HG03469 (cell line): ENCODE results near the gene SMPD1.

Experiments
- ATAC-seq: cut with Tn5 transposase; IDR thresholded peaks from one replicate; pipeline ENCODE4 v1.9.1; 2021; ENCODE audit warnings: mild to moderate bottlenecking, moderate library complexity, moderate number of reproducible peaks; ENCODE audit not compliant: unreplicated experiment

Gene SMPD1

DNA sequence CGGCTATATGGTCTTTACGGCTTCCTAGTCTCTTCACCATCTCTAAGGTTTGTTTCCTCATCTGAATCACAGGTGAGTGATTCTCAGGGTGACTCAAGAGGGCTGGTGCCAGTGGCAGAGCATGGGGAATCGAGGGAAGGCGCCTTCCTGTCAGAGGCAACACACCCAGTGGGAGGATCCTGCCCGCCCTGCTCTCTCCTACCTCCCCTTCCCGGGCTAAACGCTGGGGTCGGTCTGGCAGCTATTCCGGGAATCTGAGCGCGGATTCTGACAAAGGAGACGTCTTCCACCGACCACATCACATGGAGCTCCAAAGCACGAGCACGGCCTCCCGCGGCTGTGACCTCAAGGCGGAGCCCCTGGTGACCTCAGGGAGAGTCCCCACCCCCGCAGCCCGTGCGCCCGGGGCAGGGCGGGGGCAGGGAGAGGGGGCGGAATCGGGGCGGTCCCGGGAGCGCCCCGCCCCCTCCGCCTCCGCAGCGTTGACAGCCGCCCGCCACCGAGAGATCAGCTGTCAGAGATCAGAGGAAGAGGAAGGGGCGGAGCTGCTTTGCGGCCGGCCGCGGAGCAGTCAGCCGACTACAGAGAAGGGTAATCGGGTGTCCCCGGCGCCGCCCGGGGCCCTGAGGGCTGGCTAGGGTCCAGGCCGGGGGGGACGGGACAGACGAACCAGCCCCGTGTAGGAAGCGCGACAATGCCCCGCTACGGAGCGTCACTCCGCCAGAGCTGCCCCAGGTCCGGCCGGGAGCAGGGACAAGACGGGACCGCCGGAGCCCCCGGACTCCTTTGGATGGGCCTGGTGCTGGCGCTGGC lies at the start of gene SMPD1:
TSS of gene SMPD1 (plus strand) at position 570 of the 813 bp plus-strand sequence. CDS start at position 695, 125 bp downstream.
- ATAC-seq, result peak; percentile 92

DNA sequence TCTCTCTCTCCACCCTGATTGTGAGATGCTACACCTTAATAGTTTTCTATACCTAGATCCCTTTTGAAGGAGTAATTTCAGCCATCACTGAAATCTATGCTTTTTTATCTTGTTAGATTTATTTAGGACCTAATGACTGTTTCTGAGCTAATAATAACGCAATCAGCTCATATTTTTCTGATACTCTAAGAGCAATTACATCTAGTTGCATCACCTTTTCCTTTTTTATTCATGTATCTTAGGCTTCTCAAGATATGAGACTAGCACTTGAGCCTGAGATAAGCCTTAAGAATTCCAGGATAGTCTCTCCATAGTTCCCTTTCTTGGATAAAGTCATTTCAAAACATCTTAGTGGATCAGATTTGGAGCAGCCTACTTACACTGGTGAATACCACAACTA lies 44.9 kb upstream of the SMPD1 start:
- no peak for ATAC-seq

DNA sequence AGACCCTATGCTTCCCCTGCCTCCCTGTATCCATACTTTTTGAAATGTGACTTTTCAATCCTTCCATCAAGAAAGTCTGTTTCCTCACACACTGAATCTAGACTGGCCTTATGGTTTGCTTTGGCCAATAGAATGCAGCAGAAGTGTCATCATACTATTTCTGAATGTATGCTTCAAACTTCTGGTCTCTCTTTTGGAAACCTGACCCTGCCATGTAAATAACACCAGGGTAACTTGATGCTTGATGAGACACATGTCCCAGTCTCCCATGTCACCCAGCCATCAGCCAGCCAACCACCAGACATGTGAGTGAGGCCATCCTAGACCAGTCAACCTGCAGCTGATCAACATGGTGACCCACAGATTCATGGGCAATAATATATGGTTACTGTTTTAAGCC lies 40.2 kb upstream of the SMPD1 start:
- no peak for ATAC-seq

DNA sequence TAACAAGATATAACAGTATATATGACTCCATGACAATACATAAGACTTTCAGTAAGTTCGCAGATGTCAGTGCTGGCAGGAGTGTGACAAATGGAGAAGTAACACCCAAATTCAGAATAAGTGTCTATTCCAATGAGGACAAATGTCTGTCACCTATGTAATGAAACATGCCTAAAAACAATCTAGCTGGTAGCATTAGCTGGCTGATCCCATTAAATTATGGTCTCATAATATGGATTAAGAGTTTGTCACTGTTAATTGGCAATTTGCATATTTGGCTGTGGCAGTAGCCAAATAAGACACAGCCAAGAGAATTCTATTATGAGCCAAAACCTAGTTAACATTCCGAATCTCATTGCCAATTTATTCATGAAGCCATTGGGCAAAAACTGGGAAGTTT lies 39.8 kb upstream of the SMPD1 start:
- no peak for ATAC-seq

DNA sequence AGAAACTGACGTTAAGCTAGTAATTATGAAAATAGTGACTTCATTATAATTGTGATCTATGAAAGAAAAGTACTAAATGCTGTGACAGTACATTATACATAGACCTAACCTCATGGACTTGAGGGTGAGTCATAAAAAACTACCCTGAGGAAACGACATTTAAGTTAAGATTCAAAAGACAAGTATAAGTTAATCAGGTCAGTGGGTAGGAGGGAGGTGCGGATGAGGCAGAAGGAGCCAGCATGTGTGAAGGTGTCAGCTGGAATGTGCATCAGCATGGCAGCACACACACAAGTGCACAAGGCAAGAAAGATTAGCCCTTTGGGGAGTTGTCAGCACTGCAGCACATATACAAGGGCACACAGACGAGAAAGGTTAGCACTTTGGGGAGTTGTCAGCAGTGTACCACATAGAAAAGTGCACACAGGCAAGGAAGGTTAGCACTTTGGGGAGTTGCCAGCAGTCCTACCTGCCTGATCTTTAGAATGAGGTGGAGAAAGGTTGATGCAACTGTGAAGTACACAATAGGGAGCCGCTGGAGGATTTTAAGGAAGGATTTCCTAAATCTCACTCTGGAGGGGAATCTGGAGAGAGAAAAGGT lies 38.4 kb upstream of the SMPD1 start:
- ATAC-seq, result no peak

DNA sequence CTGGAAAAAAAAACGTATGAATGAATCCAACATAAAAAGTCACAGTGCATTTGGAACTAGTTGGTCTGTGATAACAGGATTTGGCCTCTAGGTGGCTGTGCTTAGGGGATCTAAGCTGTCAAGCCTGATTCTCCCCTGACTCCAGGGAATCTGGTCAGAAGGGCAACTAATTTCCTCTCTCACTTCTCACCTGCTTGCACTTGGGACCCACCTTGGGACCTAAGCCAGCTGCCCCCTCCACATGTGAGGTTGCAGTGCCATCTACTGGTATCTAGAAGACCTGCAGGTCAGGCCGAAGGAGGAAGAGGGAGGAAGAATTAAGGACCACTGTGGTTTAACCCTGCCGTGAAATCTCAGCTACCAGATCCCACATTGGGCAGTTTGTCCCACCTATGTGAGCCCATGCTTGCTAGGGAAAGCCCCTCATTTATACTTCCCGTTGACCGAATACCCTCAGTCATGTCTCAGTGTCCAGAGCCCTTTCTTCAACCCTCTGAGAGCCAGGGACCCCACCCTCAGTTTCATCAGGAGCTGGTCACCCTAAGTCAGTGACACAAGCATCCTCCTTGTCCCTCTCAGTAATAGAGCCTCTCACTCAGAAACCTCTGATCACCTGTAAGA lies 36.8 kb upstream of the SMPD1 start:
- ATAC-seq, result peak; percentile 70

DNA sequence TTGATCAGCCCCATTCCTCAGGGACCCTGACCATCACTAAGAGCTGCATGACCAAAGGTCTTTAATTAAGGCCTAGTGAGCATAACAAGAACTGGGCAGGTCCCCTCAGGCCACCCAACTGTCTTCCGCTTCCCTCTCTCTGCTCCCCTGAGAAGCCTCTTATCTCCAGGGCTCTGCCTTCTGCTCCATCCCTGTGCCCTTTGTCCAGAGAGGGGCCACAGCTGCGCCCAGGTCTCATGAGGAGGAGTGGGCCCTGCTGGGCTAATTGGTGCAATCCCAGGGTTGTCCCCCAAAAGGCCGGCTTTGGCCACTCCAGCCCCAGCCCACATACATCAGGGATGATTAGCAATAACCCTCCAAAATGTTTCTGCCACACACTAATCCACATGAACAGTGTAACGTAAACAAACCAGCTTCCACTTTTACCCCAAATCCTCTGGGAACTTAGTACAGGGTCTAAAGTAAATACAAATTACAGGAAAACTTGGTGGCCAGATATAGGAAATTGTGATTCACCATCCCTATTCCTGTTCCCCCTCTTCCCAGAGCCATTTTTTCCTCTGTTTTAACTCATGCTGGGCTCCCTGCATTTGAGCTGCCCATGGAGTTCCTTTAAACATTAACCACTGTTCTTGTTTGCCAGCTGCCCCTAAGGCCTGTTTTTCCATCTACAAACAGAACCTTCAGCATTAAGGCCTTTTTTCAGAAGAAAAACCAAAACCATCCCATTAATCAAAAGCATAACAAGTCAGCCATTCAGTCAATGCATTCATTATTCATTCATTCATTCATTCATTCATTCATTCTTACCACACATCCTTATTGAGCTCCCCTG lies 35.4 kb upstream of the SMPD1 start:
- no peak for ATAC-seq

DNA sequence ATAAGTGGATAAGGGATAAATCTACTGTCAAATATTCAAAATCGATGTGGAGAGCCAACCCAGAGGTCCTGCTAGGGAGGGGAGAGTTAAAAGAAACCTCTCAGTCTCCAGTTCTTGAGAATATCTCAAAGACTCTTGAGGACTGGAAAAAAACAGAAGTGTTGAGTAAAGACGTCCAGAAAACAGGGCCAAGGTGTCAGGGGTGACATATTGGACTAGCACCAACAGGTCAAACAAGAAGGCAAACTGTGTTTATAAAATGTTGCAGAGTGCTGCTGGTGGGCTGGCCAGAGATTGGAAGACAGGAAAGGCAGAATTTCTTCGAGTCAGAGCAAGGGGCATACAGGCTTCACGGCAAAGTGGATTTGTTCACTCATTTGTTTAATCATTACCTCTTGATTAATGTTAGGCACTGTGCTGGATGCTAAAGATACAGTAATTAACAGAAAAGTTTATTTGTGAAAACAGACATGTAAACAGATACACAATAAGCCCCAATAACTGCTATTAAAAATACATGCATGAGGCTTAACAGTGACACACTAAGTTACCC lies 33.7 kb upstream of the SMPD1 start:
- ATAC-seq, result no peak

DNA sequence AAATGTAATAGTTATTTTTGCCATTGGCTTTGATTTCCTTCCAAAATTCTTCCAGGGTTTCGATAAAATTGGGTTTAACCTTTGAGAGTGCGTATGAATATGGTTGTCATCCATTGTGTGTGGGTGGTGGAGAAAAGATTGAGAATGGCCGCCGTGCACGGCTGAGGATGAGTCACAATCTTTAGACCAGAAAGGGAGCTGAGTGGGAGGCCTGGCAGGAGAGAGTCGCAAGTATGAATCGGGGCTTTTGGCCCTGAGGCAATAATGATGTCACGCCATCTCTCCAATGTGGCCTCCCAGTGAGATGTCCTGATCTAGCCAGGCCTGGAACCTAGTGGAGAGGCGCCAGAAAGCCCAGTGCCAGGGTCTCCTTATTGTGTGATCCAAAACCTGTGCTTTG lies 33.1 kb upstream of the SMPD1 start:
- ATAC-seq, result no peak

DNA sequence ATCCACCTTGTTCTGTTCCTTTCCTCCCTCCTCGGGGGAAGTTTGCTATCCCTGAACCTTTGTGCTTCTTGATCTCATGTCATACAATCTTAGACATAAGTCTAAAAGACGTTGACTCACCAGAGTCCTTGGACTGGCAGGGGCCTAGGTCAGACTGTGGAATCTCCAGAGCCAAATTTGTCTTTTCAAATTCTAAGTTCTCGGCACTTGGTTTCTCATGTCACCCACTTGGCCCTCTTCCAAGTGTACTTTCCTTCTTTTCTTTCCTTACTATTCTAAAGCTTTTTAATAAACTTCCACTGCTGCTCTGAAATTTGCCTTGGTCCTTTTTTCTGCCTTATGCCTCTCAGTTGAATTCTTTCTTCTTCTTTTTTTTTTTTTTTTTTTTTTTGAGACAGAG lies 30.1 kb upstream of the SMPD1 start:
- no peak for ATAC-seq

DNA sequence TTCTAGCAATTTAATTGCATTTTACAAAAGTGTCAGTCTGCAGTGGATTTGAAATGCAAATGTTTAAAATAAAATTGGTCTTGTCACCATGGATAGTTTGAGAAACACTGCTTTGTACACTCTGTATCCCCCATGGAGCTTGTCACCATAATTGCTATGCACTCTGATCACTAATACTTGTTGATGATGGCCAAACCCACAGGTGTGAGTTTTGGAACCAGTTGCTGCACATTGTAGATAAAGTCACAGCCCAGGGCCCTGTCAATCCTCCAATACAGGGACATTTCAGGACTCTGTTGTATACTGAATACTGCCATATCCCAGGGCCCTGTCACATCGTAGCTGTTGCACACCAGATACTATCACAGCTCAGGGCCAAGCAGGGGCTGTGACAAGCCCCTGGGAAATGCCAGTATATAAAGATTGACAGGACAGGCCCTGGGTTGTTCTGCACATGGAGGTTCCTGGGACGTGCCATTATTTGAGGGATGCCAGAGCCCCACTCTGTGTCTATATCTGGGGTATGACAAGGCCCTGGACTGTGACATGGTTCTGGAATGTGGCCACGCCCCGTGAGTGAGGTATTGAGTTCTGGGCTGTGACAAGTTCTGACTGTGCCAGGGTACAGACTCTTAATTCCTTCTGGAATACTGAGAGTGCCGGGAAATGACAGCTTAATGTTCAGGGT lies 27.9 kb upstream of the SMPD1 start:
- ATAC-seq, result no peak

DNA sequence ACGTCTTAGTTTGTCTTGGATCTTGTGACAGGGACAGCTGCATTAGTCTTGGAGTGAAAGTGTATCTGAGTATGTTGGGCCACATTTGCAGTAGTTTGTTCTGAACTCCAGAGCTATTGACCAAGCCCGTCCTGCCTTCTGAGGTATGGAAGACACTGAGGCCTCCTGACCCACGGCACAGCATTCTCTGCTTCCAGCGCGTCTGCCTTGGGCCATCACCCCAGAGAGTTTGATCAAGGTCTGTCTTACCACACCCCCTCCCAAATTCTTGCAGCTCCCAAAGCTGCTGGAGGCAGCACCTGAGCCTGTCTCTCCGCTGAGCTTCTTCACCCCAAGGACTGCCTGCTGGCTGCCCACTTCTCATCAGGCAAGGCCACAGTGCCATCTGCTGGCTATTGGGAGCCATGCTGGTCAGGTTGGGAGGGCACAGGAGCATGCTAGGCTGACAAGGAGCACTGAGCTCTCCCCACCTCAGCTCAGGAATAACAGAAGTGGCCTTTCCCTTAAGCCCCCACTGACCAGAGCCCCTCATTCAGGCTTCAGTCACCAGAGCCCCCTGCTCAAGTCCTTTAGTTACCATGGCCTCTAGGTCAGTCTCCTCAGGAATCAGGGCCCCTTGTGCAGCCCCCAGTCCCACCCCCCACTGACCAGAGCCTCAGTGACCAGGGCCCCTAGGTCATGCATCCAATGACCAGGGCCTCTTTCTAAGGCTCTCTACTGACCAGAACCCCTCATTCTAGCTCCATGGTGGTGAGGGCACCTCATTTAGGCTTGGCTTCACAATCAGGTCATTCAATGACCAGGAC lies 27.2 kb upstream of the SMPD1 start:
- peak; percentile 93 for ATAC-seq

DNA sequence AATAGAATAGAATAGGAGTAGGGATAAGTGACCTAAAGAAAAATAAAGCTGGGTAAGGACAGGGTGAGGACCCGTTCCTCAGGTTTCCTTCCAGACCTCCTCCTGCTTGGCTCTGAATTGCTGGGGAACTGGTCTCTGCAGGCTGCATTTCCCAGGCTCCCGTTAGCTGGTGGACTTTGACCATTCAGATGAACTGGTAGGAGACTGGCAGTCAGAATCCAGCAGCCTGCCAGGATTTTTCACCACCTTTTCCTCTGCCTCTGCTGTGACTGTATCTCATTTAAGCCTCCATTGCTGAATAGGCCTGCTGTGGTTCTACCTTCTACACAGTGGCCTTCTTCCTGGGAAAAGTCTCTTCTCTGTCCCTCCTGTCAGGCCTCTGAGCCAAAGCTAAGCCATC lies 24.6 kb upstream of the SMPD1 start:
- no peak for ATAC-seq

DNA sequence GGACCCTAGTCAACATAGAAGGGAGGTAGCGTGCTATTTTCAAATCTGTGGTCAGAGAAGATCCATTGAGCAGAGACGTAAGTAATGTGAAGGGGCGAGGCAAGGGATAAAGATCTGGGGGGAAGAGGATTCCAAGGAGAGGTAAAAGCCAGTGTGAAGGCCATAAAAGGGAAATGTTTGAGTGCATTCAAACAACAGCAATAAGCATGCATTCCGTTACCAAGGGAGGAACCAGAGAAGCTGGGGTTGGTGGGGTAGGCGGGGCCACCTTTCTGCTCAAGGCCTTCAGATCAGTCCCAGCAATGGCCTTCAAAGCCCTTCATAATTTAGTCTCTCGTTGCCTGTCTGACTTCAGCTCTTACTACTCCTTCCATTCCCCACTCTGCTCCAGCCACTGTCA lies 18.4 kb upstream of the SMPD1 start:
- no peak for ATAC-seq

DNA sequence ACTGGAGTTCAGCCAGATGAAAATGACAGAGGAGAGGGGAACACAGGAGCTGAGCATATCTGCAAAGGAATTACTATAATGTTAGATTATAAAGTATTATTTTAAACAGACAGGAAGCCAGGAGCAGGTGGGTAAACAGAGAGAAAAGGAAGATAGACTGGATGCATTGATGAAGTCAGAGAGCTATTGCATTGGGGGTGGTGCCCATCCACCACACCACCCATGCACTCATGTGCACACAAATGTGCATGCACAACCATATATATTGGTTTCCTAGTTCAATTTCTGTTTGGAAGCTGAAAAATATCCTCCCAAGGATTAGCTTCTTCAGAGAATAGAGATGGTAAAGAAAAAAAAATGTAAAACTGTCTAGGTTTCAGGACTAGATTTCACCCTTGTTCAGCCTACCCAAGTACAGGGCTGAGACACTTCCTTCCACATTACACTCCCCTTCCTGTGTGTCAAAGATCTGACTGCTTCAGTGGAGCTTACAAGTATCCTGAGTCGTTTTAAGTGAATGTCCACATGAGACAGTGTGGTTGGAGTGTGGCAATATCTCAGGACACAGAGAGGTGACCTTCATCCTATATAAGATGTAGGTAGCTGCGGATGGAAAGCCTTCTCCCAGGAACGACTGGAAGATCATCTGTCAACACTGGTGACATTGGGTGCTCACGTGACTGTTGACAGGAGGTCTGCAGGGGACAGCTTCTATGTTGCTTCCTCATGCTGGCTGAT lies 12.2 kb upstream of the SMPD1 start:
- no peak for ATAC-seq

DNA sequence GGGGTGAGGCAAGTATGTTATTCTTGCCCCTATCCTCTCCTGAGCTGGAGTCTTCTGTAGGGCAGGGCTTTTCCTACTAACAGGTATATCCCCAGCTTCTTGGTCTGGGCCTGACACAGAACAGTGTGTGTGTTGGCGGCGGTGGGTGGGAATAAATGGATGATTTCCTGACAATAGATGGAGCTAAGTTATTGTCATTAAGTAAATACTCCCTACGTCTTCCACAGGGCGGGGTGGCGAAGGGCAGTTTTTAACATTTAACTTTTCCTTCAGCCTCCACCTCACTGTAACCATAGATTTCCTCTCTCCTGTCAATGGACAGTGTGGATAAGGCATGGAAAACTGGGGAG lies 11.7 kb upstream of the SMPD1 start:
- ATAC-seq, result no peak

DNA sequence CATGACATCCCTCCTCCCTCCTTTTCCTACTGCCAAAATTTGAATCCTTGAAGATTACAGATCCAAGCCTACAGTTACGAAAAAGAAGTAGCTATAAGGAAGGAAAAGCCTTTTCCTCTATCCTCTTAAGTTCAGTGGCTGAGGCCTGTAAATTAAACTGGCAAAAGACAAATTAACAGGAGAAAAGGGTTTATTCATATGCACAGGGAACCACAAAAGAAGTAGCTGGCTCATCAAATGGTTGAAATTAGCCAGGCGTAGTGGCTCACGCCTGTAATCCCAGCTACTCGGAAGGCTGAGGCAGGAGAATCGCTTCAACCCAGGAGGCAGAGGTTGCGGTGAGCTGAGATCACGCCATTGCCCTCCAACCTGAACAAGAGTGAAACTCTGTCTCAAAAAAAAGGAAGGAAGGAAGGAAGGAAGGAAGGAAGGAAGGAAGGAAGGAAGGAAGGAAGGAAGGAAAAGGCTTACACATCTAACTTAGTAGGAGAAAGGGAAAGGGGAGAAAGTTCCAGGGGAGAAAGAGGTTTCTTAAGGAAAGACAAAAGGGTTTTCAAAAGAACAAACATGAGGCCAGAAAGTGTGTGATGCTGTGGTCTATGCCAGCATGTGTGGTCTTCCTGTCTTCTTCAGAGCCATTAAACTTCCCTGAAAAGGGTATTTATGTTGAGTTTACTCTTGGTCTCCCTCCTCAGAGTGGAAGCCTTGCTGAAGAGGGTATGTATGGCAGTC lies 5.1 kb upstream of the SMPD1 start:
- no peak for ATAC-seq
